ENCODE measurements around the gene C16orf74.

The C16orf74 gene

GRCh38 chr16:85770741-85771140, 19.8 kb upstream of the C16orf74 start:
- no peaks in the 10 kb centered on the region for H3K36me3 ChIP-seq (ENCODE audit: control insufficient read depth, insufficient read depth, low read length)

GRCh38 chr16:85768199-85768598, 17.3 kb upstream of the C16orf74 start:
- Histone ChIP-seq H3K36me3 (ENCODE audit: control insufficient read depth, insufficient read depth, low read length) (no peaks in the 10 kb centered on the region), H3K4me1 (ENCODE audit: control insufficient read depth, insufficient read depth, low read length) (no peaks in the 10 kb centered on the region), H3K9me3 (ENCODE audit: control insufficient read depth, low read length) (no peaks in the 10 kb centered on the region), H3K27me3 (ENCODE audit: control insufficient read depth, insufficient read depth, low read length) (no peaks in the 10 kb centered on the region), H3K9ac (ENCODE audit: low read length) (no peak overlapping the region), H3K4me3 (ENCODE audit: low read length) (no peak overlapping the region)

More at GRCh38 chr16:85770741-85771140, 19.8 kb upstream of the C16orf74 start:
- Histone ChIP-seq H3K4me3 (ENCODE audit: low read length) (no peak overlapping the region), H3K4me1 (ENCODE audit: control insufficient read depth, insufficient read depth, low read length) (no peaks in the 10 kb centered on the region), H3K9ac (ENCODE audit: low read length) (no peak overlapping the region), H3K9me3 (ENCODE audit: control insufficient read depth, low read length) (no peaks in the 10 kb centered on the region), H3K27me3 (ENCODE audit: control insufficient read depth, insufficient read depth, low read length) (no peaks in the 10 kb centered on the region)

GRCh38 chr16:85767531-85767930, 16.6 kb upstream of the C16orf74 start:
- H3K4me1 ChIP-seq (ENCODE audit: control insufficient read depth, insufficient read depth, low read length) = no peaks in the 10 kb centered on the region
- H3K36me3 ChIP-seq (ENCODE audit: control insufficient read depth, insufficient read depth, low read length) = no peaks in the 10 kb centered on the region
- H3K9me3 ChIP-seq (ENCODE audit: control insufficient read depth, low read length) = no peaks in the 10 kb centered on the region
- H3K4me3 ChIP-seq (ENCODE audit: low read length) = no peak overlapping the region
- H3K27me3 ChIP-seq (ENCODE audit: control insufficient read depth, insufficient read depth, low read length) = no peaks in the 10 kb centered on the region
- H3K9ac ChIP-seq (ENCODE audit: low read length) = no peak overlapping the region

GRCh38 chr16:85765767-85766166, 14.9 kb upstream of the C16orf74 start:
- Histone ChIP-seq H3K4me3 (ENCODE audit: low read length) (no peak overlapping the region), H3K9ac (ENCODE audit: low read length) (no peak overlapping the region), H3K9me3 (ENCODE audit: control insufficient read depth, low read length) (no peaks in the 10 kb centered on the region), H3K4me1 (ENCODE audit: control insufficient read depth, insufficient read depth, low read length) (no peaks in the 10 kb centered on the region), H3K36me3 (ENCODE audit: control insufficient read depth, insufficient read depth, low read length) (no peaks in the 10 kb centered on the region), H3K27me3 (ENCODE audit: control insufficient read depth, insufficient read depth, low read length) (peaks cover 5% of the 10 kb centered on the region)

- H3K9me3 ChIP-seq (ENCODE audit: control insufficient read depth, low read length) = no peaks in the 10 kb centered on the region
- H3K9ac ChIP-seq (ENCODE audit: low read length) = no peak overlapping the region
- no peak overlapping the region for H3K4me3 ChIP-seq (ENCODE audit: low read length)
- H3K27me3 ChIP-seq (ENCODE audit: control insufficient read depth, insufficient read depth, low read length) = peaks cover 5% of the 10 kb centered on the region
- H3K36me3 ChIP-seq (ENCODE audit: control insufficient read depth, insufficient read depth, low read length) = no peaks in the 10 kb centered on the region
- H3K4me1 ChIP-seq (ENCODE audit: control insufficient read depth, insufficient read depth, low read length) = no peaks in the 10 kb centered on the region
Observed at GRCh38 chr16:85765211-85765610, 14.3 kb upstream of the C16orf74 start.

GRCh38 chr16:85763616-85764015, 12.7 kb upstream of the C16orf74 start:
- H3K4me3 ChIP-seq (ENCODE audit: low read length) = no peak overlapping the region
- H3K36me3 ChIP-seq (ENCODE audit: control insufficient read depth, insufficient read depth, low read length) = no peaks in the 10 kb centered on the region
- no peaks in the 10 kb centered on the region for H3K9me3 ChIP-seq (ENCODE audit: control insufficient read depth, low read length)
- H3K9ac ChIP-seq (ENCODE audit: low read length) = no peak overlapping the region
- no peaks in the 10 kb centered on the region for H3K4me1 ChIP-seq (ENCODE audit: control insufficient read depth, insufficient read depth, low read length)
- H3K27me3 ChIP-seq (ENCODE audit: control insufficient read depth, insufficient read depth, low read length) = peaks cover 18% of the 10 kb centered on the region

GRCh38 chr16:85762970-85763369, 12.1 kb upstream of the C16orf74 start:
- H3K9ac ChIP-seq (ENCODE audit: low read length) = no peak overlapping the region
- H3K36me3 ChIP-seq (ENCODE audit: control insufficient read depth, insufficient read depth, low read length) = no peaks in the 10 kb centered on the region
- peaks cover 22% of the 10 kb centered on the region for H3K27me3 ChIP-seq (ENCODE audit: control insufficient read depth, insufficient read depth, low read length)
- no peaks in the 10 kb centered on the region for H3K4me1 ChIP-seq (ENCODE audit: control insufficient read depth, insufficient read depth, low read length)
- no peaks in the 10 kb centered on the region for H3K9me3 ChIP-seq (ENCODE audit: control insufficient read depth, low read length)
- no peak overlapping the region for H3K4me3 ChIP-seq (ENCODE audit: low read length)

- H3K9ac ChIP-seq (ENCODE audit: low read length) = no peak overlapping the region
- no peaks in the 10 kb centered on the region for H3K36me3 ChIP-seq (ENCODE audit: control insufficient read depth, insufficient read depth, low read length)
- H3K9me3 ChIP-seq (ENCODE audit: control insufficient read depth, low read length) = no peaks in the 10 kb centered on the region
- peaks cover 22% of the 10 kb centered on the region for H3K27me3 ChIP-seq (ENCODE audit: control insufficient read depth, insufficient read depth, low read length)
- no peak overlapping the region for H3K4me3 ChIP-seq (ENCODE audit: low read length)
- H3K4me1 ChIP-seq (ENCODE audit: control insufficient read depth, insufficient read depth, low read length) = no peaks in the 10 kb centered on the region
Observed at GRCh38 chr16:85761861-85762260, 11.0 kb upstream of the C16orf74 start.

- Histone ChIP-seq H3K36me3 (ENCODE audit: control insufficient read depth, insufficient read depth, low read length) (no peaks in the 10 kb centered on the region), H3K4me3 (ENCODE audit: low read length) (no peak overlapping the region), H3K27me3 (ENCODE audit: control insufficient read depth, insufficient read depth, low read length) (peaks cover 22% of the 10 kb centered on the region), H3K9me3 (ENCODE audit: control insufficient read depth, low read length) (no peaks in the 10 kb centered on the region), H3K4me1 (ENCODE audit: control insufficient read depth, insufficient read depth, low read length) (no peaks in the 10 kb centered on the region), H3K9ac (ENCODE audit: low read length) (no peak overlapping the region)
Observed at GRCh38 chr16:85759631-85760419, 8.9 kb upstream of the C16orf74 start.

- Histone ChIP-seq H3K27me3 (ENCODE audit: control insufficient read depth, insufficient read depth, low read length) (peaks cover 22% of the 10 kb centered on the region), H3K4me3 (ENCODE audit: low read length) (no peak overlapping the region), H3K36me3 (ENCODE audit: control insufficient read depth, insufficient read depth, low read length) (no peaks in the 10 kb centered on the region), H3K9me3 (ENCODE audit: control insufficient read depth, low read length) (no peaks in the 10 kb centered on the region), H3K9ac (ENCODE audit: low read length) (no peak overlapping the region), H3K4me1 (ENCODE audit: control insufficient read depth, insufficient read depth, low read length) (no peaks in the 10 kb centered on the region)
Observed at GRCh38 chr16:85759136-85759535, 8.2 kb upstream of the C16orf74 start.

GRCh38 chr16:85757341-85757822, 6.5 kb upstream of the C16orf74 start:
- Histone ChIP-seq H3K4me1 (ENCODE audit: control insufficient read depth, insufficient read depth, low read length) (peaks cover 15% of the 10 kb centered on the region), H3K9me3 (ENCODE audit: control insufficient read depth, low read length) (no peaks in the 10 kb centered on the region), H3K4me3 (ENCODE audit: low read length) (no peak overlapping the region), H3K36me3 (ENCODE audit: control insufficient read depth, insufficient read depth, low read length) (no peaks in the 10 kb centered on the region), H3K9ac (ENCODE audit: low read length) (no peak overlapping the region), H3K27me3 (ENCODE audit: control insufficient read depth, insufficient read depth, low read length) (peaks cover 33% of the 10 kb centered on the region)

- H3K4me1 ChIP-seq (ENCODE audit: control insufficient read depth, insufficient read depth, low read length) = peaks cover 27% of the 10 kb centered on the region
- no peak overlapping the region for H3K9ac ChIP-seq (ENCODE audit: low read length)
- peaks cover 41% of the 10 kb centered on the region for H3K27me3 ChIP-seq (ENCODE audit: control insufficient read depth, insufficient read depth, low read length)
- H3K36me3 ChIP-seq (ENCODE audit: control insufficient read depth, insufficient read depth, low read length) = no peaks in the 10 kb centered on the region
- no peaks in the 10 kb centered on the region for H3K9me3 ChIP-seq (ENCODE audit: control insufficient read depth, low read length)
- H3K4me3 ChIP-seq (ENCODE audit: low read length) = no peak overlapping the region
Observed at GRCh38 chr16:85755929-85756768, 5.3 kb upstream of the C16orf74 start.

Measured in mucosa of stomach (tissue), 1 donor.